H1 (cell line): ENCODE results near the gene ARSB. TPM values are rescaled to one million over a fixed set of nuclear protein-coding genes. Genes with fewer than 3 reads are reported as not detected.

Source experiments
- CTCF ChIA-PET: fragments of 300-600 bp; sonication (Branson Sonifier 250); formaldehyde crosslinking; loops from one replicate; lab custom pipeline; 2021; ENCODE audit not compliant: partially characterized antibody; lab: Charles Lee
- POLR2A ChIA-PET: fragments of 300-600 bp; sonication (Branson Sonifier 250); formaldehyde crosslinking; loops from one replicate; lab custom pipeline; 2021; ENCODE audit warnings: inconsistent platforms; ENCODE audit not compliant: partially characterized antibody; lab: Charles Lee
- DNase-seq, 2 experiments: peaks; one replicate each; pipeline versions ENCODE4 v3.0.0 to v3.0.0-alpha.2; 2010 to 2022; ENCODE audit warnings: low spot score in 2 of 2, low read depth in 1 of 2, mixed read lengths in 1 of 2
- FAIRE-seq: peaks from 2 replicates; lab custom pipeline; 2011; peaks lifted over from hg19 to GRCh38; lab: Jason Lieb, UNC
- H2AFZ ChIP-seq: 2 replicates; pipeline ENCODE4 v1.8.1; 2012; ENCODE audit warnings: low read length, inconsistent platforms
- H2AK5ac ChIP-seq: 2 replicates; pipeline ENCODE4 v1.6.1; 2013; ENCODE audit warnings: low read depth, low read length
- H2BK120ac ChIP-seq: replicated peaks from 2 replicates; pipeline ENCODE3; 2013; ENCODE audit warnings: low read depth, low read length, inconsistent platforms
- H2BK12ac ChIP-seq: 2 replicates; pipeline ENCODE4 v1.6.1; 2013; ENCODE audit warnings: low read depth, low read length
- H2BK15ac ChIP-seq: 2 replicates; pipeline ENCODE4 v1.6.1; 2013; ENCODE audit warnings: low read length
- H2BK20ac ChIP-seq: 2 replicates; pipeline ENCODE4 v1.6.1; 2013; ENCODE audit warnings: low read length
- H2BK5ac ChIP-seq: 2 replicates; pipeline ENCODE4 v1.6.1; 2013; ENCODE audit warnings: low read depth, low read length
- H3K14ac ChIP-seq: 2 replicates; pipeline ENCODE4 v1.6.1; 2013; ENCODE audit warnings: inconsistent platforms; ENCODE audit not compliant: insufficient read length
- H3K18ac ChIP-seq: 2 replicates; pipeline ENCODE4 v1.6.1; 2013; ENCODE audit warnings: low read length; ENCODE audit errors: extremely low read depth
- H3K23ac ChIP-seq: 2 replicates; pipeline ENCODE4 v1.6.1; 2013; ENCODE audit warnings: inconsistent platforms; ENCODE audit not compliant: insufficient read length
- H3K23me2 ChIP-seq: 2 replicates; pipeline ENCODE4 v1.6.1; 2013; ENCODE audit warnings: low read depth, low read length
- H3K27ac ChIP-seq: 2 replicates; pipeline ENCODE4 v1.6.1; 2011; ENCODE audit warnings: low read depth, low read length, inconsistent platforms
- H3K27me3 ChIP-seq, 4 experiments: replicated peaks in 1 of 4; 1 replicate in 1 of 4; 2 replicates in 3 of 4; pipeline versions ENCODE4 v1.6.1 to v1.8.1; 2011 to 2013; ENCODE audit warnings: low read length in 3 of 4, mild to moderate bottlenecking in 3 of 4, inconsistent platforms in 2 of 4, mixed read lengths in 2 of 4, moderate library complexity in 1 of 4; ENCODE audit not compliant: control insufficient read depth in 3 of 4, insufficient read depth in 3 of 4; ENCODE audit errors: extremely low read depth in 1 of 4
- H3K36me3 ChIP-seq, 4 experiments: 2 replicates each; pipeline versions ENCODE4 v1.6.1 to v1.8.1; 2011 to 2013; ENCODE audit warnings: mild to moderate bottlenecking in 4 of 4, low read length in 3 of 4, moderate library complexity in 2 of 4, control low read depth in 1 of 4, inconsistent platforms in 1 of 4; ENCODE audit not compliant: insufficient read depth in 4 of 4, control insufficient read depth in 2 of 4
- H3K4ac ChIP-seq: replicated peaks from 2 replicates; pipeline ENCODE3; 2013; ENCODE audit warnings: low read length, low read depth, mixed read lengths, inconsistent platforms; ENCODE audit not compliant: insufficient read length
- H3K4me1 ChIP-seq, 4 experiments: replicated peaks in 1 of 4; 1 replicate in 1 of 4; 2 replicates in 3 of 4; pipeline versions ENCODE4 v1.6.1 to v1.8.1; 2011 to 2013; ENCODE audit warnings: low read length in 3 of 4, inconsistent platforms in 2 of 4, mixed read lengths in 1 of 4; ENCODE audit not compliant: insufficient read depth in 4 of 4, control insufficient read depth in 3 of 4
- H3K4me2 ChIP-seq, 2 experiments: 2 replicates each; pipeline versions ENCODE4 v1.6.1 to v1.8.1; 2011 to 2013; ENCODE audit warnings: low read depth in 2 of 2, low read length in 2 of 2, control low read depth in 1 of 2, inconsistent platforms in 1 of 2, mild to moderate bottlenecking in 1 of 2; ENCODE audit not compliant: insufficient read depth in 1 of 2
- H3K4me3 ChIP-seq, 4 experiments: fragments of 200-600, 300-600 bp in 1 of 4; sonication (generic), shearing (Covaris generic), sonication (Bioruptor Twin) in 1 of 4; 2 replicates each; pipeline versions ENCODE4 v1.5.1 to v1.8.1; 2011 to 2016; ENCODE audit warnings: low read length in 4 of 4, low read depth in 3 of 4, control low read depth in 2 of 4, inconsistent platforms in 2 of 4, mild to moderate bottlenecking in 2 of 4, mixed read lengths in 1 of 4, moderate library complexity in 1 of 4; ENCODE audit not compliant: insufficient read depth in 2 of 4; ENCODE audit errors: extremely low read depth in 1 of 4
- H3K56ac ChIP-seq: replicated peaks from 2 replicates; pipeline ENCODE3; 2013; ENCODE audit warnings: low read depth, mild to moderate bottlenecking, mixed read lengths, low read length, inconsistent platforms; ENCODE audit not compliant: insufficient read length
- H3K79me1 ChIP-seq: 2 replicates; pipeline ENCODE4 v1.6.1; 2013; ENCODE audit warnings: low read depth, low read length, control low read depth
- H3K79me2 ChIP-seq, 2 experiments: 2 replicates each; pipeline versions ENCODE4 v1.6.1 to v1.8.1; 2012 to 2013; ENCODE audit warnings: low read length in 2 of 2, mild to moderate bottlenecking in 2 of 2, inconsistent platforms in 1 of 2; ENCODE audit not compliant: insufficient read depth in 2 of 2, control insufficient read depth in 1 of 2
- H3K9ac ChIP-seq, 4 experiments: replicated peaks in 1 of 4; 1 replicate in 1 of 4; 2 replicates in 3 of 4; pipeline versions ENCODE4 v1.6.1 to v1.8.1; 2011 to 2013; ENCODE audit warnings: low read depth in 3 of 4, low read length in 3 of 4, control low read depth in 2 of 4, mild to moderate bottlenecking in 2 of 4, moderate library complexity in 2 of 4, inconsistent platforms in 1 of 4; ENCODE audit errors: extremely low read depth in 1 of 4
- H3K9me3 ChIP-seq, 2 experiments: 2 replicates each; pipeline versions ENCODE4 v1.6.1 to v1.8.1; 2012 to 2013; ENCODE audit warnings: mild to moderate bottlenecking in 2 of 2, moderate library complexity in 2 of 2, control low read depth in 1 of 2, inconsistent platforms in 1 of 2, low read depth in 1 of 2, low read length in 1 of 2, mixed read lengths in 1 of 2; ENCODE audit not compliant: insufficient read depth in 2 of 2
- H4K20me1 ChIP-seq, 2 experiments: replicated peaks in 1 of 2; 2 replicates each; pipeline versions ENCODE3 to v1.8.1; 2011 to 2013; ENCODE audit warnings: inconsistent platforms in 2 of 2, low read length in 2 of 2, mild to moderate bottlenecking in 1 of 2; ENCODE audit not compliant: insufficient read depth in 2 of 2, control insufficient read depth in 1 of 2
- H4K5ac ChIP-seq: 2 replicates; pipeline ENCODE4 v1.6.1; 2013; ENCODE audit warnings: low read length, low read depth, mixed read lengths, inconsistent platforms; ENCODE audit not compliant: insufficient read length
- H4K8ac ChIP-seq: 2 replicates; pipeline ENCODE4 v1.8.0; 2013; ENCODE audit warnings: mild to moderate bottlenecking, moderate library complexity, low read length, inconsistent platforms; ENCODE audit not compliant: insufficient read depth; ENCODE audit errors: extremely low read depth
- H4K91ac ChIP-seq: replicated peaks from 2 replicates; pipeline ENCODE3; 2013; ENCODE audit warnings: low read length, mixed read lengths, inconsistent platforms; ENCODE audit not compliant: insufficient read length
- CTCF ChIP-seq, 3 experiments: IDR thresholded peaks; 1 replicate in 2 of 3; 2 replicates in 1 of 3; pipeline versions ENCODE4 v1.5.1 to v1.6.1; 2011; ENCODE audit warnings: low read length in 3 of 3, mild to moderate bottlenecking in 3 of 3, inconsistent platforms in 2 of 3, low read depth in 1 of 3, moderate library complexity in 1 of 3; ENCODE audit not compliant: insufficient read depth in 1 of 3; ENCODE audit errors: control extremely low read depth in 1 of 3
- WGBS, 2 experiments: shearing (Covaris generic) in 1 of 2; methylation state at CpG; one replicate each; pipeline versions ENCODE4 v1.1.6 to v1.1.7; 2013 to 2015; ENCODE audit warnings: low lambda C conversion rate in 2 of 2, mixed read lengths in 2 of 2, inconsistent platforms in 1 of 2, low coverage in 1 of 2, missing lambda C conversion rate in 1 of 2; ENCODE audit not compliant: insufficient replicate concordance in 2 of 2, insufficient coverage in 1 of 2, insufficient read length in 1 of 2; ENCODE audit errors: extremely low coverage in 1 of 2, missing lambda C conversion rate in 1 of 2; 5-methylcytosine and 5-hydroxymethylcytosine counted together
- polyA plus RNA-seq, 7 experiments: library from polyadenylated mRNA; depleted of rRNA in 3 of 7; stranded (reverse) in 5 of 7; unstranded in 2 of 7; fragments of >200 nt in 5 of 7; fragments of 200-250 nt in 2 of 7; gene quantifications; 1 replicate in 5 of 7; 2 replicates in 1 of 7; 4 replicates in 1 of 7; pipeline versions ENCODE4 v1.2.1 to v1.2.3, GENCODE V29; 2011 to 2013; ENCODE audit warnings: missing spikeins in 2 of 7, mixed read lengths in 2 of 7
- total RNA-seq: library from RNA; stranded (reverse); fragmentation: NEBNext Ultra II Directional; extraction: Animal tissue kit (Norgen Biotek cat#: 25700); gene quantifications from 2 replicates; pipeline ENCODE4 v1.2.1, GENCODE V29; 2021

Gene ARSB
- total and polyA plus RNA-seq, 2 of the 8 experiments (the other 6 are each of a cell fraction or from before 2014, with no cell fraction given), result 6.4 to 13.9 TPM

GRCh38 chr5:78776637-78777036 is 208.5 kb downstream of the ARSB start:
- POLR2A ChIA-PET, result no interaction called here
- no peak overlapping the region for H3K23ac ChIP-seq
- CTCF ChIA-PET, result interaction anchor here (1.4 to 2.5 kb wide), 2 partner anchors 16 to 187 kb away, joined by 3 to 11 read pairs; no protein-coding TSS in a partner anchor
- H3K4ac ChIP-seq, result no peak overlapping the region
- TF ChIP-seq CTCF (IDR thresholded peaks at IDR 0.05; ENCODE audit: control extremely low read depth in 1 of 3, insufficient read depth in 1 of 3, low read depth in 1 of 3, low read length in 3 of 3), result no peak
- TF ChIP-seq, all 59 proteins: peak for 0
- H2BK5ac ChIP-seq, result no peak overlapping the region
- no peak overlapping the region for H2BK20ac ChIP-seq
- FAIRE-seq (no peak), DNase-seq (no peak)
- no peaks in the 10 kb centered on the region for H3K79me1 ChIP-seq
- no peaks in the 10 kb centered on the region for H3K27me3 ChIP-seq
- H3K9me3 ChIP-seq, result no peaks in the 10 kb centered on the region
- no peak overlapping the region for H4K91ac ChIP-seq
- H3K4me1 ChIP-seq, result peaks cover 0 to 3% (median 0%) of the 10 kb centered on the region in 4 experiments; a peak in 1 of 7 replicates
- no peak overlapping the region for H4K5ac ChIP-seq
- H2BK15ac ChIP-seq, result no peak overlapping the region
- H3K18ac ChIP-seq, result no peak overlapping the region
- no peaks in the 10 kb centered on the region for H3K23me2 ChIP-seq
- H4K20me1 ChIP-seq, result no peaks in the 10 kb centered on the region
- no peak overlapping the region for H2BK120ac ChIP-seq
- WGBS, 2 experiments, result 84% methylated on average over 1 of the region's 1 CpG; no CpG with 5 or more reads in 1 of the 2 experiments
- H4K8ac ChIP-seq, result no peak overlapping the region; the same call in 1 of the 2 replicates
- H3K79me2 ChIP-seq, result no peaks in the 10 kb centered on the region
- no peak overlapping the region for H2BK12ac ChIP-seq
- H3K27ac ChIP-seq, result no peak overlapping the region
- H3K9ac ChIP-seq, result no peak overlapping the region
- no peak overlapping the region for H2AFZ ChIP-seq
- H3K36me3 ChIP-seq, result no peaks in the 10 kb centered on the region
- H3K14ac ChIP-seq, result no peak overlapping the region
- H3K4me2 ChIP-seq, result no peak overlapping the region
- no peak overlapping the region for H3K4me3 ChIP-seq
- no peak overlapping the region for H2AK5ac ChIP-seq
- H3K56ac ChIP-seq, result no peak overlapping the region
